OCI-LY1 (cell line): ENCODE measurements around the gene GATAD2A.

Source experiments
- EZH2 ChIP-seq: fragments of 200-600 bp; sonication (generic), shearing (Covaris generic); IDR thresholded peaks from 2 replicates; pipeline ENCODE4 v1.8.0; 2017; ENCODE audit warnings: borderline replicate concordance, mixed run types, mild to moderate bottlenecking, antibody characterized with exemption, low read length, moderate library complexity, mixed read lengths
- TF ChIP-seq, protein P1 (sequence below): fragments of 200-600 bp; sonication (generic), shearing (Covaris generic); IDR thresholded peaks from 2 replicates; pipeline ENCODE4 v1.5.1; 2017; ENCODE audit warnings: mild to moderate bottlenecking, antibody characterized with exemption, low read length, moderate library complexity, mixed read lengths

DNA sequence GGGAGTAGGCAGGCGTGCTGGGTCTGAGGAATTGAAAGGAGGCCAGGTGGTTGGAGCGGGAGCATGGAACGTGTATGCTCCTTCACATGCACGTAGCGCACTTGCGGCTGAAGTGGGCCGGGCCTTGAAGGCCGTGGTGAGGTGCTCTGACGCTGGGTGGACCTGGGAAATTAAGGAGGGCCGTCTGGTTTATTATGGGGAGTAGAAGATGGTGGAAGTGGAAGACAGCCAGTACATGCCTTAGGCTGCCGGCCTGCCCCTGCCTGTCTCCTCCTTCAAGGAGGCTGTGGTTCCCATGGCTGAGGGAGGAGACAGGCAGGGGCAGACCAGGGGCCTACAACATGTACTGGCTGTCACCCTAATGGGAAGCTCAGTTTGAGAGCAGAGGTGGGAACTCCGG lies 23.9 kb downstream of the GATAD2A start:
- TF ChIP-seq, protein P1, sequence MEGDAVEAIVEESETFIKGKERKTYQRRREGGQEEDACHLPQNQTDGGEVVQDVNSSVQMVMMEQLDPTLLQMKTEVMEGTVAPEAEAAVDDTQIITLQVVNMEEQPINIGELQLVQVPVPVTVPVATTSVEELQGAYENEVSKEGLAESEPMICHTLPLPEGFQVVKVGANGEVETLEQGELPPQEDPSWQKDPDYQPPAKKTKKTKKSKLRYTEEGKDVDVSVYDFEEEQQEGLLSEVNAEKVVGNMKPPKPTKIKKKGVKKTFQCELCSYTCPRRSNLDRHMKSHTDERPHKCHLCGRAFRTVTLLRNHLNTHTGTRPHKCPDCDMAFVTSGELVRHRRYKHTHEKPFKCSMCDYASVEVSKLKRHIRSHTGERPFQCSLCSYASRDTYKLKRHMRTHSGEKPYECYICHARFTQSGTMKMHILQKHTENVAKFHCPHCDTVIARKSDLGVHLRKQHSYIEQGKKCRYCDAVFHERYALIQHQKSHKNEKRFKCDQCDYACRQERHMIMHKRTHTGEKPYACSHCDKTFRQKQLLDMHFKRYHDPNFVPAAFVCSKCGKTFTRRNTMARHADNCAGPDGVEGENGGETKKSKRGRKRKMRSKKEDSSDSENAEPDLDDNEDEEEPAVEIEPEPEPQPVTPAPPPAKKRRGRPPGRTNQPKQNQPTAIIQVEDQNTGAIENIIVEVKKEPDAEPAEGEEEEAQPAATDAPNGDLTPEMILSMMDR = no peak
- TF ChIP-seq EZH2 = no peak
